Gastroesophageal sphincter (tissue), 4 donors: ENCODE measurements around the gene MECR. TPM values are rescaled to one million over a fixed set of nuclear protein-coding genes. Genes with fewer than 3 reads are reported as not detected.
"Not testable (repeated sequence)": the region's sequence is repeated elsewhere in the genome, so short reads cannot be mapped to it uniquely, and the experiment has no call there.

Experiments
- ATAC-seq: fragments of 150-250 bp; one replicate; pipeline ENCODE4 v1.9.1; 2016; ENCODE audit warnings: mild to moderate bottlenecking, moderate library complexity
- H3K27ac ChIP-seq, 4 donors: fragments of 200-600 bp; sonication (generic) in 3 of 4; 1 replicate in 3 of 4; 2 replicates in 1 of 4; pipeline ENCODE4 v1.5.1; 2016 to 2019
- H3K27me3 ChIP-seq: fragments of 200-600 bp; sonication (generic); one replicate; pipeline ENCODE4 v1.5.1; 2019
- H3K36me3 ChIP-seq, 2 donors: fragments of 200-600 bp; sonication (generic); one replicate each; pipeline ENCODE4 v1.5.1; 2019; ENCODE audit warnings: control low read depth in 1 of 2
- H3K4me1 ChIP-seq, 3 donors: fragments of 200-600 bp; sonication (generic); 1 replicate in 2 of 3; 2 replicates in 1 of 3; pipeline ENCODE4 v1.5.1; 2016 to 2019; ENCODE audit warnings: control low read depth in 2 of 3
- H3K4me3 ChIP-seq, 2 donors: fragments of 200-600 bp; sonication (generic); one replicate each; pipeline ENCODE4 v1.5.1; 2019; ENCODE audit warnings: mild to moderate bottlenecking in 1 of 2, moderate library complexity in 1 of 2
- H3K9me3 ChIP-seq, 3 donors: fragments of 200-600 bp; sonication (generic); one replicate each; pipeline ENCODE4 v1.5.1; 2017 to 2019; ENCODE audit warnings: control low read depth in 2 of 3
- EP300 ChIP-seq: sonication (generic); formaldehyde crosslinking; IDR thresholded peaks from one replicate; pipeline ENCODE4 v1.6.1; 2017; ENCODE audit warnings: antibody characterized with exemption, mild to moderate bottlenecking
- POLR2A ChIP-seq, 2 donors: fragments of 450-650 bp; IDR thresholded peaks; one replicate each; pipeline ENCODE4 v1.6.1; 2017; ENCODE audit warnings: antibody characterized with exemption in 2 of 2, mild to moderate bottlenecking in 2 of 2, moderate library complexity in 1 of 2
- POLR2AphosphoS5 ChIP-seq: sonication (generic); formaldehyde crosslinking; IDR thresholded peaks from one replicate; pipeline ENCODE4 v1.6.1; 2017; ENCODE audit warnings: antibody characterized with exemption
- WGBS, 2 donors: methylation state at CpG; one replicate each; pipeline ENCODE4 v1.1.5; 2018; ENCODE audit warnings: low coverage in 1 of 2; 5-methylcytosine and 5-hydroxymethylcytosine counted together
- total RNA-seq, 4 donors: library from RNA; depleted of rRNA; stranded (reverse); fragments of >200 nt; gene quantifications; one replicate each; pipeline ENCODE4 v1.1.0, GENCODE V29; 2016
- TF ChIP-seq, protein P1 (sequence below), 4 experiments: fragments of 200-600 bp in 2 of 4; fragments of 450-650 bp in 2 of 4; sonication (generic) in 1 of 4; IDR thresholded peaks; one replicate each; pipeline ENCODE4 v1.5.1; 2017 to 2019; ENCODE audit warnings: antibody characterized with exemption in 4 of 4, mild to moderate bottlenecking in 2 of 4, moderate library complexity in 2 of 4

MECR gene
- total RNA-seq, 4 donors from 2014 or later, result 8.2 to 17.1 (median 12.9) TPM

DNA sequence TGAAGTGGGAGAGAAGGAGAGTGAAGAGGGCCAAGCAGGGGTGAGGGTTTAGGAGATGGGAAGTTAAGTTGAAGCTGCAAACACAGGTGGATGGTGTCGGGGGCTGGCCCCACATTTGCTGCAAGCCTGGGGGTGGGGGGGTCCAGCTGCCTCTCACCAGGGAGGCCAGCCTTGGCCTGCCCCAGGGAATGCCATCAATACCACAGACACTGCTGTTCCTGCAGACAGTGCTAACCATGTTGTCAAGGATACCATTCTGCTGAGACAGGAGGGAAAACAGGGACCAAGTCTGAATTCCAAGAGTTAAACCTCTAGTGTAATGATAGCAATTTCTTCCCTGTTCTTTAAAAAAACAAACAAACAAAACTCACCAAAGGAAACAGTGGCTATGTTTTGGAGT, 8.0 kb downstream of the MECR start:
- peaks cover 0 to 58% of the 10 kb centered on the region in 2 donors for H3K36me3 ChIP-seq
- H3K4me3 ChIP-seq, result no peak overlapping the region
- no peaks in the 10 kb centered on the region for H3K9me3 ChIP-seq
- WGBS, 2 donors, result no CpG with 5 or more reads among the region's 1 CpG
- no peak for TF ChIP-seq POLR2AphosphoS5
- TF ChIP-seq, protein P1, sequence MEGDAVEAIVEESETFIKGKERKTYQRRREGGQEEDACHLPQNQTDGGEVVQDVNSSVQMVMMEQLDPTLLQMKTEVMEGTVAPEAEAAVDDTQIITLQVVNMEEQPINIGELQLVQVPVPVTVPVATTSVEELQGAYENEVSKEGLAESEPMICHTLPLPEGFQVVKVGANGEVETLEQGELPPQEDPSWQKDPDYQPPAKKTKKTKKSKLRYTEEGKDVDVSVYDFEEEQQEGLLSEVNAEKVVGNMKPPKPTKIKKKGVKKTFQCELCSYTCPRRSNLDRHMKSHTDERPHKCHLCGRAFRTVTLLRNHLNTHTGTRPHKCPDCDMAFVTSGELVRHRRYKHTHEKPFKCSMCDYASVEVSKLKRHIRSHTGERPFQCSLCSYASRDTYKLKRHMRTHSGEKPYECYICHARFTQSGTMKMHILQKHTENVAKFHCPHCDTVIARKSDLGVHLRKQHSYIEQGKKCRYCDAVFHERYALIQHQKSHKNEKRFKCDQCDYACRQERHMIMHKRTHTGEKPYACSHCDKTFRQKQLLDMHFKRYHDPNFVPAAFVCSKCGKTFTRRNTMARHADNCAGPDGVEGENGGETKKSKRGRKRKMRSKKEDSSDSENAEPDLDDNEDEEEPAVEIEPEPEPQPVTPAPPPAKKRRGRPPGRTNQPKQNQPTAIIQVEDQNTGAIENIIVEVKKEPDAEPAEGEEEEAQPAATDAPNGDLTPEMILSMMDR (IDR thresholded peaks at IDR 0.05), result no peak
- no peak for TF ChIP-seq POLR2A (IDR thresholded peaks at IDR 0.05)
- TF ChIP-seq EP300, result no peak
- ATAC-seq, result no peak
- no peak overlapping the region for H3K27ac ChIP-seq
- no peaks in the 10 kb centered on the region for H3K27me3 ChIP-seq
- H3K4me1 ChIP-seq, result no peaks in the 10 kb centered on the region

DNA sequence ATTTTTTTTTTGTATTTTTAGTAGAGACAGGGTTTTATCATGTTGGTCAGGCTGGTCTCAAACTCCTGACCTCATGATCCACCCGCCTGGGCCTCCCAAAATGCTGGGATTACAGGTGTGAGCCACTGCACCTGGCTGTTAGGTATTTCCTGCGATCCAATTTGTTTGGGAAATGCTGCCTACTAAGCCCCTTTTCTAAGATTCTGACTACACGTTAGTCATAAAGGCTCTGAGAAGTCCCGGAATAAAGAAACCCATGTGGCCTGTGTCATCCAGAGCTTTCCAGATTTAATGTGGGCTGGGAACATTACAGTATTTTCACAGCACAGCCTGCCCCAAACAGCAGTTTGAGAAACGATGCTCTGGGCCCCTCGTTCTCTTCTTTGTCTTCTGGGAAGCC, 8.5 kb downstream of the MECR start:
- peaks cover 0 to 60% of the 10 kb centered on the region in 2 donors for H3K36me3 ChIP-seq
- WGBS, 2 donors, result 69% methylated on average over 2 of the region's 6 CpGs; no CpG with 5 or more reads in 1 of the 2 donors
- not testable (repeated sequence) for H3K27ac ChIP-seq, H3K4me3 ChIP-seq, H3K27me3 ChIP-seq, H3K4me1 ChIP-seq, ATAC-seq, H3K9me3 ChIP-seq

DNA sequence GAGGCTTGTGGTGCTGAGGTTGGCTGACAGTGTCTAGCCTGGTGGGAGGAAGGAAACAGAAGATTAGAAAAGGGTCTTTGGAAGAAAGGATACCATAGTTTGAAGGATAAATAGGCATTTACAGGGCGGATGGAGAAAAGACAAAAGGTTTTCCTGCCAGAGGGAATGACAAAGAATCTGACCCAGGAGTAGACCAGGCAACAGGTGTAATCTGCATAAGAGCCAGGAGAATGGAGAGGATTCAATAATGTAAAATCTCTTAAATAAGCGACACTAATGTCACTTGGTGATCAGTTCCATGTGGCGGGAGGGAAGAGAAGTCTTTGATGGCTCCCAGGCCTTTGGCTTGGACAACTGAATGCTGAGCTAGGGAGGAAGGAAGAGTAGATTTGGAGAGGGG, 9.4 kb downstream of the MECR start:
- 83 to 89% methylated on average over 1 to 3 of the region's 3 CpGs for WGBS, 2 donors
- peaks cover 0 to 66% of the 10 kb centered on the region in 2 donors for H3K36me3 ChIP-seq
- no peak for ATAC-seq

DNA sequence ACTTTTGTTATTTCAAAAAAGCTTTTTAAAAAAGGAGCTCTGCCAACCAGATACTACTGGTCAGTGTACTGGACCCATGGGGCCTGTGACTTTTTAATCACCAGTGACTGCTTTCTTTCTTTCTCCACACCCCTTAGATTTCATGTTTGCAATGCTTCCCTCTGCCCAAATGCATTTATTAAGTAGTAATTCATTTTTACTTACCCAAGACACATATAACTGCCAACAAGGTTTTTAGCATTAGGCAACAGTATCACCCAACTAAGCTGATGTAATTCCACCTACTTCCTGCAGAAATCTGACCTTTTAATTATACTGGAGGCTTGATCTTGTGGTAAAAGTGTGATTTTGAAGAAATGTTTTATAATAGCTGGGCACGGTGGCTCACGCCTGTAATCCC, 12.5 kb downstream of the MECR start:
- Histone ChIP-seq H3K4me3 (no peak overlapping the region), H3K4me1 (no peaks in the 10 kb centered on the region), H3K27ac (no peak overlapping the region), H3K36me3 (peaks cover 0 to 78% of the 10 kb centered on the region in 2 donors), H3K9me3 (no peaks in the 10 kb centered on the region), H3K27me3 (no peaks in the 10 kb centered on the region)
- TF ChIP-seq, protein P1 (IDR thresholded peaks at IDR 0.05), result no peak
- no peak for TF ChIP-seq EP300
- no peak for TF ChIP-seq POLR2A (IDR thresholded peaks at IDR 0.05)
- no peak for TF ChIP-seq POLR2AphosphoS5
- 80% methylated on average over 1 of the region's 2 CpGs; no CpG with 5 or more reads in 1 of the 2 donors for WGBS, 2 donors
- ATAC-seq, result no peak

More for the DNA sequence above, 9.4 kb downstream of the MECR start:
- H3K27ac ChIP-seq, result no peak overlapping the region
- no peaks in the 10 kb centered on the region for H3K9me3 ChIP-seq
- H3K27me3 ChIP-seq, result no peaks in the 10 kb centered on the region
- H3K4me3 ChIP-seq, result no peak overlapping the region
- TF ChIP-seq POLR2AphosphoS5 (no peak), EP300 (no peak), POLR2A (IDR thresholded peaks at IDR 0.05) (no peak)
- TF ChIP-seq, protein P1 (IDR thresholded peaks at IDR 0.05), result no peak
- no peaks in the 10 kb centered on the region for H3K4me1 ChIP-seq

DNA sequence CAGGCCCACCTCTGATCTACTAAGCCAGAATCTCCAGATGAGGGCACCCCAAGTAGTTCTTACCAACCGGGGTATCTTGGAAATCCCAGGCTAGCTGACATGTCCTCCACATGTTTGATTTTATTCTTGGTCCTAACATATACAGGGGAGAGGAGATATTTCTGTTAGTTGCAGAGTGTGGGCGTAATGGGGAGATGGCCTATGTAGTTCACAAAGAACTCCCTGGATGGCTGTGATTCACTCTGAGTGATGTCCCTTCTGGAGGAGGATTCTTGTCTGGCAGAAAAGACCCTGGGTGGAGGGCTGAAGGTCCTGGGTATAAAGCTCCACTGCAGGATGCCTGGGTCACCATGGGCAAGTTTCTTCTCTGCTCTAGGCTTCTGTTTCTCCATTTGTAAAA, 13.1 kb downstream of the MECR start:
- 85 to 92% methylated on average over 2 of the region's 2 CpGs for WGBS, 2 donors
- TF ChIP-seq POLR2A (IDR thresholded peaks at IDR 0.05) (no peak), POLR2AphosphoS5 (no peak), EP300 (no peak)
- TF ChIP-seq, protein P1 (IDR thresholded peaks at IDR 0.05), result no peak
- no peak for ATAC-seq
- H3K36me3 ChIP-seq, result peaks cover 0 to 78% of the 10 kb centered on the region in 2 donors
- no peak overlapping the region for H3K27ac ChIP-seq
- no peak overlapping the region for H3K4me3 ChIP-seq
- H3K27me3 ChIP-seq, result no peaks in the 10 kb centered on the region
- no peaks in the 10 kb centered on the region for H3K4me1 ChIP-seq
- H3K9me3 ChIP-seq, result no peaks in the 10 kb centered on the region
